Stimulated activated CD8-positive, alpha-beta memory T cell treated with anti-CD3 and anti-CD28 coated beads, Interleukin-15, amount 100 ng/mL, for 1 hour (primary cell): ENCODE measurements around the gene MC4R.
"Not testable (repeated sequence)": the region's sequence is repeated elsewhere in the genome, so short reads cannot be mapped to it uniquely, and the experiment has no call there.

Experiments
- DNase-seq: peaks from one replicate; pipeline ENCODE4 v3.0.0-alpha.2; 2020; ENCODE audit warnings: low read depth

Gene MC4R

GRCh38 chr18:60372596-60372995, at the start of gene MC4R:
Gene MC4R, minus strand, starts transcription at chr18:60372775. Its CDS starts 426 bp downstream, at chr18:60372349.
- no peak for DNase-seq

- DNase-seq: not testable (repeated sequence)
Measured at GRCh38 chr18:60422306-60422705, 49.7 kb upstream of the MC4R start.

GRCh38 chr18:60421356-60422118, 49.0 kb upstream of the MC4R start:
- DNase-seq: no peak

GRCh38 chr18:60417946-60418345, 45.4 kb upstream of the MC4R start:
- no peak for DNase-seq

- no peak for DNase-seq
Measured at GRCh38 chr18:60413944-60414547, 41.5 kb upstream of the MC4R start.

- no peak for DNase-seq
Measured at GRCh38 chr18:60411715-60412114, 39.1 kb upstream of the MC4R start.

GRCh38 chr18:60406721-60407120, 34.1 kb upstream of the MC4R start:
- no peak for DNase-seq

- no peak for DNase-seq
Measured at GRCh38 chr18:60404486-60405085, 32.0 kb upstream of the MC4R start.

GRCh38 chr18:60401346-60401745, 28.8 kb upstream of the MC4R start:
- no peak for DNase-seq

- no peak for DNase-seq
Measured at GRCh38 chr18:60391571-60392226, 19.1 kb upstream of the MC4R start.

GRCh38 chr18:60389314-60389713, 16.7 kb upstream of the MC4R start:
- DNase-seq: no peak

- no peak for DNase-seq
Measured at GRCh38 chr18:60385693-60386092, 13.1 kb upstream of the MC4R start.

GRCh38 chr18:60383893-60384292, 11.3 kb upstream of the MC4R start:
- DNase-seq: no peak

GRCh38 chr18:60377778-60378469, 5.3 kb upstream of the MC4R start:
- no peak for DNase-seq

- no peak for DNase-seq
Measured at GRCh38 chr18:60372132-60372531, 443 bp downstream of the MC4R start.

GRCh38 chr18:60358516-60358915, 14.1 kb downstream of the MC4R start:
- DNase-seq: no peak

GRCh38 chr18:60350941-60351340, 21.6 kb downstream of the MC4R start:
- no peak for DNase-seq

GRCh38 chr18:60350150-60350549, 22.4 kb downstream of the MC4R start:
- DNase-seq: no peak

GRCh38 chr18:60347526-60348045, 25.0 kb downstream of the MC4R start:
- no peak for DNase-seq

GRCh38 chr18:60339018-60339417, 33.6 kb downstream of the MC4R start:
- DNase-seq: no peak

GRCh38 chr18:60331890-60332289, 40.7 kb downstream of the MC4R start:
- DNase-seq: no peak

- no peak for DNase-seq
Measured at GRCh38 chr18:60329131-60329530, 43.4 kb downstream of the MC4R start.
